ENCODE data around the gene ST6GALNAC5. TPM values are rescaled to one million over a fixed set of nuclear protein-coding genes. Genes with fewer than 3 reads are reported as not detected.

The ST6GALNAC5 gene
- total RNA-seq, 1 donor from 2014 or later, result 9.5 TPM

DNA sequence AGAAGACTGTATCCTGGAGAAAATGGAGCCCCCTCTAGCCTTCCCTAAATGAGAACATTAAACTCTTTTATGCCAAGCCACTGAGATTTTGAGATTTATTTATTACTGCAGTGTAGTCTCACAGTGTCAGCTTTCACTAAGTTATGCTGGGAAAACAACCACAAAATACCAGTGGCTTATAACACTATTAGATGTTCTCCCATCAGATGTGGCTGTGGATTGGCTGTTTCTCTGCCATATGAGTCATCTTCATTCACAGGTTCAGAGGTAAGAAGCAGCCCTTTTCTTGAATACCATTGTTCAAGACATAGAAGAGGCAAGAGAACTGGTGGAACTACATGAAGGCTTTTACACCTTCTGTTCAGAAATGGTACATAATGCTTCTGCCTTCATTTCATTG lies 32.1 kb upstream of the ST6GALNAC5 start:
- Mint-ChIP-seq H3K4me3 (ENCODE audit: low read depth) (no peak overlapping the region), H3K9me3 (ENCODE audit: low read depth) (peaks cover 7% of the 10 kb centered on the region), H3K36me3 (ENCODE audit: insufficient read depth) (no peaks in the 10 kb centered on the region), H3K4me1 (ENCODE audit: low read depth) (no peaks in the 10 kb centered on the region), H3K27me3 (no peaks in the 10 kb centered on the region), H3K27ac (no peak overlapping the region)
- no peak for DNase-seq (ENCODE audit: low spot score, unreplicated experiment)
- TF ChIP-seq, protein P1, sequence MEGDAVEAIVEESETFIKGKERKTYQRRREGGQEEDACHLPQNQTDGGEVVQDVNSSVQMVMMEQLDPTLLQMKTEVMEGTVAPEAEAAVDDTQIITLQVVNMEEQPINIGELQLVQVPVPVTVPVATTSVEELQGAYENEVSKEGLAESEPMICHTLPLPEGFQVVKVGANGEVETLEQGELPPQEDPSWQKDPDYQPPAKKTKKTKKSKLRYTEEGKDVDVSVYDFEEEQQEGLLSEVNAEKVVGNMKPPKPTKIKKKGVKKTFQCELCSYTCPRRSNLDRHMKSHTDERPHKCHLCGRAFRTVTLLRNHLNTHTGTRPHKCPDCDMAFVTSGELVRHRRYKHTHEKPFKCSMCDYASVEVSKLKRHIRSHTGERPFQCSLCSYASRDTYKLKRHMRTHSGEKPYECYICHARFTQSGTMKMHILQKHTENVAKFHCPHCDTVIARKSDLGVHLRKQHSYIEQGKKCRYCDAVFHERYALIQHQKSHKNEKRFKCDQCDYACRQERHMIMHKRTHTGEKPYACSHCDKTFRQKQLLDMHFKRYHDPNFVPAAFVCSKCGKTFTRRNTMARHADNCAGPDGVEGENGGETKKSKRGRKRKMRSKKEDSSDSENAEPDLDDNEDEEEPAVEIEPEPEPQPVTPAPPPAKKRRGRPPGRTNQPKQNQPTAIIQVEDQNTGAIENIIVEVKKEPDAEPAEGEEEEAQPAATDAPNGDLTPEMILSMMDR (IDR thresholded peaks at IDR 0.05; ENCODE audit: unreplicated experiment), result no peak

DNA sequence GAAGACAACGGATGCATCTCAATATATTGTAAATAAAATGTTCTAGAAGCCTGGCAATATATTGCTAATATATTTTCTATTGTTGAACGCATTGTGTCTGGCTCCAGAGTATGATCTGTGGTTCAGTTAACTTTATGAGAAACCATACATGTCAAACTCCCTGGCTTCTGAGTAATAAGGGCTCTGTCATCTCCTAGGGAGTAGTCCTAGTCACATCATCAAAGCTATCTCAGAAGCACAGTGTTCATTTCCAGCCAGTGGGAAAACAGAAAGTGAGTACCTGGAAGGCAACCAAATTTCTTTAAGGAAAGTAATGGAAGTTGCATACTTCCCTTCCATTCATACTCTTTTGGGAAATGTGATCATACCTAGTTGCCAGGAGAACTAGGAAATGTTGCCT lies 27.0 kb upstream of the ST6GALNAC5 start:
- no peak overlapping the region for H3K27ac Mint-ChIP-seq
- H3K27me3 Mint-ChIP-seq, result no peaks in the 10 kb centered on the region
- no peak overlapping the region for H3K4me3 Mint-ChIP-seq (ENCODE audit: low read depth)
- no peaks in the 10 kb centered on the region for H3K4me1 Mint-ChIP-seq (ENCODE audit: low read depth)
- no peak for DNase-seq (ENCODE audit: low spot score, unreplicated experiment)
- H3K9me3 Mint-ChIP-seq (ENCODE audit: low read depth), result peaks cover 2% of the 10 kb centered on the region
- TF ChIP-seq, protein P1 (IDR thresholded peaks at IDR 0.05; ENCODE audit: unreplicated experiment), result no peak
- no peaks in the 10 kb centered on the region for H3K36me3 Mint-ChIP-seq (ENCODE audit: insufficient read depth)

DNA sequence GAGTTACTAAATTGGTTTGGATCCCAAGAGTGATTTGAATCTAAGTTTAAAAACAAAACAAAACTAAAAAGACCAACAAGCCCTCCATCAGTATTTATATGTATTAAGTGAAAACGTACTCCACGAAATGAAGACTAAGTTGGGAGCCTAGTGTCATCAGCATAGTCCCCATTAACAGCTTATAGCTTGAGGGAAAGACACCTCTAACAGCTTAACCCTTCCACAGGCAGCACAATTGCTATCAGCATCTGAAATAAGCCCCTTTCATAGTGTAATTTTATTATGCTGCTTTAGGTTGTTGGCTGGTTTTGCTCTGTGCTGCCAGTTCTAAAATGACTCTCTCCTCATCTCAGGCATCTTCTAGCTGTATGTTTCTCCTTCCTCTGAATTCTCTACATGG lies 25.8 kb upstream of the ST6GALNAC5 start:
- no peak overlapping the region for H3K4me3 Mint-ChIP-seq (ENCODE audit: low read depth)
- H3K27ac Mint-ChIP-seq, result no peak overlapping the region
- TF ChIP-seq, protein P1 (IDR thresholded peaks at IDR 0.05; ENCODE audit: unreplicated experiment), result no peak
- H3K36me3 Mint-ChIP-seq (ENCODE audit: insufficient read depth), result no peaks in the 10 kb centered on the region
- H3K9me3 Mint-ChIP-seq (ENCODE audit: low read depth), result peaks cover 2% of the 10 kb centered on the region
- H3K4me1 Mint-ChIP-seq (ENCODE audit: low read depth), result no peaks in the 10 kb centered on the region
- no peaks in the 10 kb centered on the region for H3K27me3 Mint-ChIP-seq
- DNase-seq (ENCODE audit: low spot score, unreplicated experiment), result no peak

DNA sequence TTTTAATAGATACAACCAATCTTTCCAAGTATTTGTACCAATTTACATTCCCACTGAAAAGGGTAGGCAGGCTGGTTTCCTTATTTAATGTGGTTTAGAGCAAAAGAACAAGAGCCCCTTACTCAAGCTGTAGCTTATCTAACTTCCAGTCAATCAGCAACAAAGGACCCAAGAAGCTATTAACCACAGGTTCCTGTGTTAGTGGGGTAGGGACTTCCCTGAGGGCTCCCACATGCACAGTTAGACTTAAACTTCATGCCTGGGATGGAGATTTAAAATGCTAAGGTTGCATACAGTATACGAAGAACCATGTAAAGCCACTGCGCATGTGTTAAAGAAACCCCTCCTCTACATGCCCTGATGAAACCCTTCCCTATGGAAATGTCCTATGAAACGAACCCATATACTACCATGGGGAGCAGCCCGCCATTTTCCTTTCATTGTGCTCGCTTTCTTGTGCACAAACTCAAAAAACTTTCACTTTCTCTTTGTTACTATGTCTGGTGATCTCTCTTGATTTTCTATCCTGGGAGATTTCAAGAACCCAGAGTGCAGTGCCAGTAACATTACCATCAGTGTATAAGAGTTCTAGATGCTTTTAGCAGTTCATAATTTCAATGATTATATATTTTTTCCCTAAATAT lies 23.3 kb upstream of the ST6GALNAC5 start:
- Mint-ChIP-seq H3K4me1 (ENCODE audit: low read depth) (no peaks in the 10 kb centered on the region), H3K4me3 (ENCODE audit: low read depth) (no peak overlapping the region), H3K27ac (no peak overlapping the region), H3K36me3 (ENCODE audit: insufficient read depth) (no peaks in the 10 kb centered on the region), H3K27me3 (no peaks in the 10 kb centered on the region), H3K9me3 (ENCODE audit: low read depth) (peaks cover 9% of the 10 kb centered on the region)
- TF ChIP-seq, protein P1 (IDR thresholded peaks at IDR 0.05; ENCODE audit: unreplicated experiment), result no peak
- no peak for DNase-seq (ENCODE audit: low spot score, unreplicated experiment)

DNA sequence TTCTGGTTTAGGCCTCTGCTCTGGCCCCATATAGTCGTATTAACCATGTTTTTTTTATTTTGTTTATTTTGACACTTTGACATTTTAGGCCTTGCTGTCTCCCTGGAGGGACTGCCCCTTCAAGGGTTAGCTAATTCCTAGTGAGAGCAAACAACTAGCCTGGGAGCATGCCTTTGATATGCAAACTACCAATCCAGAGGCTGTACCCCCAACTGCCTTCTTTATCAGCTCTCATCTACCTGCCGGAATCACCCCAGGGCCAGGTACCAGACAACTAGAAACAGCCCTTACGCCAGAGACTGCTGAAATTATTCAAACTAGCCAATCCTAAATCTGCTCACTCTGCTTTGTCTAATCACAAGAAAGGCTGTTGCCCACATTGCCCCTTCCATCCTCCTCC lies 13.0 kb upstream of the ST6GALNAC5 start:
- no peak for DNase-seq (ENCODE audit: low spot score, unreplicated experiment)
- Mint-ChIP-seq H3K27ac (no peak overlapping the region), H3K4me3 (ENCODE audit: low read depth) (no peak overlapping the region), H3K27me3 (peaks cover 9% of the 10 kb centered on the region), H3K9me3 (ENCODE audit: low read depth) (no peaks in the 10 kb centered on the region), H3K36me3 (ENCODE audit: insufficient read depth) (no peaks in the 10 kb centered on the region), H3K4me1 (ENCODE audit: low read depth) (no peaks in the 10 kb centered on the region)
- TF ChIP-seq, protein P1 (IDR thresholded peaks at IDR 0.05; ENCODE audit: unreplicated experiment), result no peak

Measured in progenitor cell of endocrine pancreas (in vitro differentiated cells).